DOHH2 (cell line): ENCODE results near the gene SYAP1.

Source experiments
- H3F3A ChIP-seq: fragments of 200-600 bp; sonication (generic), shearing (Covaris generic); 2 replicates; pipeline ENCODE4 v1.6.0; 2016; ENCODE audit warnings: antibody characterized with exemption, mild to moderate bottlenecking; ENCODE audit not compliant: control insufficient read depth, insufficient read depth
- H3K27ac ChIP-seq: fragments of 200-600 bp; sonication (generic); 2 replicates; pipeline ENCODE4 v1.5.1; 2014; ENCODE audit warnings: low read depth, mild to moderate bottlenecking, low read length, moderate library complexity
- H3K27me3 ChIP-seq: fragments of 200-600 bp; sonication (generic); 2 replicates; pipeline ENCODE4 v1.6.1; 2014; ENCODE audit warnings: mild to moderate bottlenecking, low read length, mixed read lengths; ENCODE audit not compliant: control insufficient read depth
- H3K36me3 ChIP-seq: fragments of 200-600 bp; sonication (generic); 2 replicates; pipeline ENCODE4 v1.6.1; 2014; ENCODE audit warnings: mild to moderate bottlenecking, low read length, moderate library complexity, mixed read lengths; ENCODE audit not compliant: control insufficient read depth
- H3K4me1 ChIP-seq: fragments of 200-600 bp; sonication (generic); 2 replicates; pipeline ENCODE4 v1.6.1; 2014; ENCODE audit warnings: mild to moderate bottlenecking, low read length, mixed read lengths; ENCODE audit not compliant: control insufficient read depth
- H3K4me2 ChIP-seq: fragments of 200-600 bp; sonication (generic); 2 replicates; pipeline ENCODE4 v1.6.0; 2014; ENCODE audit warnings: mild to moderate bottlenecking, low read length, moderate library complexity
- H3K4me3 ChIP-seq: fragments of 200-600 bp; sonication (generic); 2 replicates; pipeline ENCODE4 v1.5.1; 2014; ENCODE audit warnings: mild to moderate bottlenecking, low read length, mixed read lengths
- H3K79me2 ChIP-seq: fragments of 200-600 bp; sonication (generic); 2 replicates; pipeline ENCODE4 v1.6.1; 2014; ENCODE audit warnings: mild to moderate bottlenecking, low read length, mixed read lengths; ENCODE audit not compliant: control insufficient read depth
- H3K9me2 ChIP-seq: fragments of 200-600 bp; sonication (generic); replicated peaks from 2 replicates; pipeline ENCODE4 v1.6.1; 2014; ENCODE audit warnings: mild to moderate bottlenecking, low read length, mixed read lengths; ENCODE audit not compliant: control insufficient read depth
- H3K9me3 ChIP-seq: fragments of 200-600 bp; sonication (generic); 2 replicates; pipeline ENCODE4 v1.6.1; 2014; ENCODE audit warnings: antibody characterized with exemption, low read length, mixed read lengths; ENCODE audit not compliant: control insufficient read depth, insufficient read depth
- H4K20me1 ChIP-seq: fragments of 200-600 bp; sonication (generic); 2 replicates; pipeline ENCODE4 v1.6.0; 2014; ENCODE audit warnings: low read depth, mild to moderate bottlenecking, antibody characterized with exemption, low read length, moderate library complexity; ENCODE audit not compliant: control insufficient read depth, insufficient read depth
- EZH2phosphoT487 ChIP-seq: fragments of 200-600 bp; sonication (generic); IDR thresholded peaks from 2 replicates; pipeline ENCODE4 v1.6.1; 2017; ENCODE audit warnings: borderline replicate concordance, mild to moderate bottlenecking, antibody characterized with exemption, low read length, moderate library complexity, mixed read lengths
- TF ChIP-seq, protein P1 (sequence below): fragments of 200-600 bp; sonication (generic); IDR thresholded peaks from one replicate; pipeline ENCODE4 v1.5.1; 2014; ENCODE audit warnings: antibody characterized with exemption, mild to moderate bottlenecking, low read depth, low read length; ENCODE audit not compliant: poor library complexity, severe bottlenecking

Gene SYAP1

DNA sequence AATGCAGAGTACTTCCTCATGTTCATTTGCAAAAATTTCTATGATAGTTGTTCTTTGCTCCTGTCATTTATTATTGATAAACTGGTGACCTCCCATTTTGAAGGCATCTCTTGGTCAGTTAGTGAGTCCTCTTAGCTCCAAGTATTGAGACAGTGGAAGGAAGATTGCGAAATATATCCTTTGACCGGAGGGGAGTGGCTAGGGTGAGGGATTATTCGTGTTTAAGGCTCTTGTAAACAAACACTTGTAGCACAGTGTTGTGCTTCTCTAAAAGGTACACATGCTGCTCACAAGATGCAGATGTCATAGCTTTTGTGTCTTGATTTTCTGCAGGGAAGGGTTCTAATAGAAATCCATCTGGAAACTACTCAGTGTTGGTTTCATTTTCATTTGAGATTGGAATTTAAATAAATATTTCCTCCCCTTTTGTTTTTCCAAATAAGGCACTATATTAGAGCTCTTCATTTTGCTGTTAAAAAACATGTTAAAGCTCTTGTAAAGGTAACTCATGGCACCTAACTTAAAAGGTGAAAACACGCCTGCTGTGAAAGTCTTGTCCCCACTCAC, 88.6 kb downstream of the SYAP1 start:
- H3F3A ChIP-seq, result peaks cover 9% of the 10 kb centered on the region; the same call in 1 of the 2 replicates
- H3K4me3 ChIP-seq, result no peak overlapping the region
- H4K20me1 ChIP-seq, result 0 out of 2 replicates have a peak, but pooled peaks cover 5% of the 10 kb centered on the region
- no peaks in the 10 kb centered on the region for H3K9me3 ChIP-seq
- peaks cover 93% of the 10 kb centered on the region for H3K79me2 ChIP-seq
- no peak for TF ChIP-seq EZH2phosphoT487
- TF ChIP-seq, protein P1, sequence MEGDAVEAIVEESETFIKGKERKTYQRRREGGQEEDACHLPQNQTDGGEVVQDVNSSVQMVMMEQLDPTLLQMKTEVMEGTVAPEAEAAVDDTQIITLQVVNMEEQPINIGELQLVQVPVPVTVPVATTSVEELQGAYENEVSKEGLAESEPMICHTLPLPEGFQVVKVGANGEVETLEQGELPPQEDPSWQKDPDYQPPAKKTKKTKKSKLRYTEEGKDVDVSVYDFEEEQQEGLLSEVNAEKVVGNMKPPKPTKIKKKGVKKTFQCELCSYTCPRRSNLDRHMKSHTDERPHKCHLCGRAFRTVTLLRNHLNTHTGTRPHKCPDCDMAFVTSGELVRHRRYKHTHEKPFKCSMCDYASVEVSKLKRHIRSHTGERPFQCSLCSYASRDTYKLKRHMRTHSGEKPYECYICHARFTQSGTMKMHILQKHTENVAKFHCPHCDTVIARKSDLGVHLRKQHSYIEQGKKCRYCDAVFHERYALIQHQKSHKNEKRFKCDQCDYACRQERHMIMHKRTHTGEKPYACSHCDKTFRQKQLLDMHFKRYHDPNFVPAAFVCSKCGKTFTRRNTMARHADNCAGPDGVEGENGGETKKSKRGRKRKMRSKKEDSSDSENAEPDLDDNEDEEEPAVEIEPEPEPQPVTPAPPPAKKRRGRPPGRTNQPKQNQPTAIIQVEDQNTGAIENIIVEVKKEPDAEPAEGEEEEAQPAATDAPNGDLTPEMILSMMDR, result no peak
- H3K9me2 ChIP-seq, result no peaks in the 10 kb centered on the region
- peak overlapping the region; percentile 30 for H3K27ac ChIP-seq
- no peaks in the 10 kb centered on the region for H3K27me3 ChIP-seq
- H3K4me2 ChIP-seq, result peak overlapping the region; percentile 26; the same call in 1 of the 2 replicates
- H3K4me1 ChIP-seq, result peaks cover 49% of the 10 kb centered on the region
- H3K36me3 ChIP-seq, result peaks cover 45% of the 10 kb centered on the region

DNA sequence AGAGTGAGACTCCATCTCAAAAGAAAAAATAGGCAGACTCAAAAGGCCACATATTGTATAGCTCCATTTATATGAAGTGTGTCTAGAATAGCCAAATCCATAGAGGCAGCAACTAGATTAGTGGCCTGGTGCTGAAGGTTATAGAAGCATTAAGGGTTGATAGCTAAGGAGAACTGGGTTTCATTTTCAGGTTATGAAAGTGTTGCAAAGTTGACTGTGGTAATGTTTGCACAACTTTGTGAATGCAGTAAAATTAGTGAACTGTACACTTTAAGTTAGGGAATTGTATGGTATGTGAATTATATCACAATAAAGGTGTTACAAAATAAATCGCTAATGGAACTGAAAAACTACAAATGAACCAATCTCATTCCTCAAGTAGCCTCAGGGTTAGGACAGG, 95.2 kb downstream of the SYAP1 start:
- Histone ChIP-seq H3K4me3 (no peak overlapping the region), H3K79me2 (peaks cover 94% of the 10 kb centered on the region), H4K20me1 (no peaks in the 10 kb centered on the region), H3K4me2 (no peak overlapping the region), H3K9me3 (no peaks in the 10 kb centered on the region), H3K4me1 (peaks cover 19% of the 10 kb centered on the region), H3F3A (no peaks in the 10 kb centered on the region), H3K9me2 (no peaks in the 10 kb centered on the region), H3K27me3 (no peaks in the 10 kb centered on the region), H3K27ac (no peak overlapping the region), H3K36me3 (peaks cover 42% of the 10 kb centered on the region)
- TF ChIP-seq, protein P1, result no peak
- TF ChIP-seq EZH2phosphoT487, result no peak
